ENCODE data around the gene SUSD4.

DNA sequence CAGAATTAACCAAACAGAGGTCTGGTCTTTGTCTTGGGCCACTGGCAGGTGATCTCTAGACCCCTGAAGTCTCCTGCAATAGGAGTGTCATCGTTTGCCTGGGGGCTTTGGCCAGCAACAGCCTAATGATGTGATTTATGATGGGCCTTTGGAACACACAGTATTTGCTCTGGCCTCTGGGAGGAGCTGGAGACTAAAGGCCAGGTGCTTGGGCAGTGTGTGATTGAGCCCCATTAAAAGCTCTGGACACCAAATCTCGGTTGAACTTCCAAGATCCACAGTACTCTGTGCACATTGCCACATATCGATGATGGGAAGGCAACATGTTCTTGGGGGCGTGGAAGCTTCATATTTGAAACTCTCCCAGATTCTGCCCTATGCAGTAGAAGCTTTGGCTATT, 188.9 kb downstream of the SUSD4 start:
- peak; percentile 50 for TF ChIP-seq CTCF (conservative IDR thresholded peaks at IDR 0.05)
- TF ChIP-seq EZH2 (IDR thresholded peaks at IDR 0.05; ENCODE audit: low read depth) = no peak

Data from PC-9 (cell line).